ENCODE measurements around the gene CDH8. TPM values are rescaled to one million over a fixed set of nuclear protein-coding genes. Genes with fewer than 3 reads are reported as not detected.
"Not testable (repeated sequence)": the region's sequence is repeated elsewhere in the genome, so short reads cannot be mapped to it uniquely, and the experiment has no call there.

CDH8 gene
- total and polyA plus RNA-seq, 2 of the 4 experiments (the other 2 are of a cell fraction), result not detected

DNA sequence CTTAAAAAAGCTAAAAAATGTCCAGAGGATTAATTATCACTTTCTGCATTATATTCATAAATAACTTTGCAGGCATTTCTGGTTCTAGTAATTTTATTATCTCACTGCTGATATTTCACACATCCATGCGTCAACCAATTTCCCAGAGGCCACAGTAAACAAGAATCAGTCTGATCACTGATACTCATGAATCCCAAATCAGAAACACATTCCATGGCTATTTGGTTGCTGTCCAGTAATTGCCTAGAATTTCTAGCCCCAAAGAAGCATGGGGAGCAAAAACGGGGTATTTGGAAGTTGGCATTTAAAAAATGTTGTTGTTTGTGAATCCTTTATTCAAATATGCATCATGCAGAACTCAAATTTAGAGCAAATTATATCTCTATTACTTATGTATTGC is 244.8 kb downstream of the CDH8 start:
- Histone ChIP-seq H4K8ac (ENCODE audit: low read depth in 2 of 2, low read length in 2 of 2) (no peak overlapping the region), H3K9ac (ENCODE audit: low read depth, low read length) (no peak overlapping the region), H4K20me1 (ENCODE audit: insufficient read depth, low read length) (no peaks in the 10 kb centered on the region), H3K36me3 (ENCODE audit: control insufficient read depth, insufficient read depth, low read length) (no peaks in the 10 kb centered on the region), H3K79me1 (ENCODE audit: low read depth in 1 of 2, low read length in 2 of 2) (no peaks in the 10 kb centered on the region), H3K27ac (ENCODE audit: insufficient read depth, low read length) (no peak overlapping the region), H3K27me3 (ENCODE audit: control insufficient read depth, insufficient read depth, low read length) (no peaks in the 10 kb centered on the region), H2BK5ac (ENCODE audit: low read depth, low read length, poor library complexity, severe bottlenecking) (no peak overlapping the region), H3K4me1 (ENCODE audit: control insufficient read depth, insufficient read depth, low read length) (no peaks in the 10 kb centered on the region), H3K18ac (ENCODE audit: low read depth, low read length) (no peak overlapping the region), H3K9me3 (ENCODE audit: control insufficient read depth, insufficient read depth, low read length) (0 out of 2 replicates have a peak, but pooled peaks cover 2% of the 10 kb centered on the region), H3K14ac (replicated peaks; ENCODE audit: low read depth, low read length) (no peak overlapping the region), H3K4me2 (ENCODE audit: low read depth, low read length) (no peak overlapping the region), H2BK20ac (ENCODE audit: low read depth, low read length) (no peak overlapping the region), H2AK9ac (replicated peaks; ENCODE audit: low read depth, low read length, poor library complexity) (no peak overlapping the region), H3K23ac (ENCODE audit: low read depth, low read length) (no peak overlapping the region), H3K4me3 (ENCODE audit: insufficient read depth, low read depth, low read length) (no peak overlapping the region), H2BK120ac (ENCODE audit: low read depth, low read length) (no peak overlapping the region), H2AFZ (replicated peaks; ENCODE audit: low read length, poor library complexity) (no peak overlapping the region), H4K5ac (ENCODE audit: low read depth, low read length) (no peak overlapping the region), H3K4ac (ENCODE audit: low read depth, low read length) (no peak overlapping the region), H2AK5ac (ENCODE audit: low read depth, low read length) (no peak overlapping the region), H3K9me1 (ENCODE audit: insufficient read depth, low read length) (no peaks in the 10 kb centered on the region), H4K91ac (ENCODE audit: insufficient read depth, low read depth, low read length) (no peak overlapping the region), H2BK15ac (ENCODE audit: low read depth, low read length) (no peak overlapping the region), H3K56ac (ENCODE audit: extremely low read depth, insufficient read depth, low read length) (no peak overlapping the region)
- no TSS peak for BruUV-seq (replicated peaks)
- ATAC-seq (ENCODE audit: low read depth) (no peak), DNase-seq (no peak)
- in situ Hi-C loops (cut with MboI; ENCODE audit: low sequenced_read_pairs), result no loop called here
- ChIA-PET POLR2A (ENCODE audit: unreplicated experiment) (no interaction called here), CTCF (no interaction called here)
- TF ChIP-seq MAFK (IDR thresholded peaks at IDR 0.05; ENCODE audit: low read depth, low read length) (no peak), MAZ (IDR thresholded peaks at IDR 0.05; ENCODE audit: borderline replicate concordance, low read depth, low read length) (no peak), RCOR1 (IDR thresholded peaks at IDR 0.05; ENCODE audit: insufficient replicate concordance, low read length) (no peak), SMC3 (IDR thresholded peaks at IDR 0.05; ENCODE audit: low read depth, low read length) (no peak), FOS (IDR thresholded peaks at IDR 0.05; ENCODE audit: low read depth, low read length) (no peak)
- TF ChIP-seq, protein P1, sequence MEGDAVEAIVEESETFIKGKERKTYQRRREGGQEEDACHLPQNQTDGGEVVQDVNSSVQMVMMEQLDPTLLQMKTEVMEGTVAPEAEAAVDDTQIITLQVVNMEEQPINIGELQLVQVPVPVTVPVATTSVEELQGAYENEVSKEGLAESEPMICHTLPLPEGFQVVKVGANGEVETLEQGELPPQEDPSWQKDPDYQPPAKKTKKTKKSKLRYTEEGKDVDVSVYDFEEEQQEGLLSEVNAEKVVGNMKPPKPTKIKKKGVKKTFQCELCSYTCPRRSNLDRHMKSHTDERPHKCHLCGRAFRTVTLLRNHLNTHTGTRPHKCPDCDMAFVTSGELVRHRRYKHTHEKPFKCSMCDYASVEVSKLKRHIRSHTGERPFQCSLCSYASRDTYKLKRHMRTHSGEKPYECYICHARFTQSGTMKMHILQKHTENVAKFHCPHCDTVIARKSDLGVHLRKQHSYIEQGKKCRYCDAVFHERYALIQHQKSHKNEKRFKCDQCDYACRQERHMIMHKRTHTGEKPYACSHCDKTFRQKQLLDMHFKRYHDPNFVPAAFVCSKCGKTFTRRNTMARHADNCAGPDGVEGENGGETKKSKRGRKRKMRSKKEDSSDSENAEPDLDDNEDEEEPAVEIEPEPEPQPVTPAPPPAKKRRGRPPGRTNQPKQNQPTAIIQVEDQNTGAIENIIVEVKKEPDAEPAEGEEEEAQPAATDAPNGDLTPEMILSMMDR (conservative IDR thresholded peaks at IDR 0.05; ENCODE audit: low read depth, low read length), result no peak
- TF ChIP-seq, protein P2, sequence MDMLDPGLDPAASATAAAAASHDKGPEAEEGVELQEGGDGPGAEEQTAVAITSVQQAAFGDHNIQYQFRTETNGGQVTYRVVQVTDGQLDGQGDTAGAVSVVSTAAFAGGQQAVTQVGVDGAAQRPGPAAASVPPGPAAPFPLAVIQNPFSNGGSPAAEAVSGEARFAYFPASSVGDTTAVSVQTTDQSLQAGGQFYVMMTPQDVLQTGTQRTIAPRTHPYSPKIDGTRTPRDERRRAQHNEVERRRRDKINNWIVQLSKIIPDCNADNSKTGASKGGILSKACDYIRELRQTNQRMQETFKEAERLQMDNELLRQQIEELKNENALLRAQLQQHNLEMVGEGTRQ (IDR thresholded peaks at IDR 0.05; ENCODE audit: low read depth, low read length), result no peak
- dilution Hi-C loops (cut with HindIII; ENCODE audit: low sequenced_read_pairs, unreplicated experiment), result no loop called here
- intact Hi-C loops (cut with micrococcal nuclease), result no loop called here
- no CpG with 5 or more reads among the region's 2 CpGs for WGBS, 2 experiments (ENCODE audit: extremely low coverage in 2 of 2, insufficient read length in 1 of 2)

DNA sequence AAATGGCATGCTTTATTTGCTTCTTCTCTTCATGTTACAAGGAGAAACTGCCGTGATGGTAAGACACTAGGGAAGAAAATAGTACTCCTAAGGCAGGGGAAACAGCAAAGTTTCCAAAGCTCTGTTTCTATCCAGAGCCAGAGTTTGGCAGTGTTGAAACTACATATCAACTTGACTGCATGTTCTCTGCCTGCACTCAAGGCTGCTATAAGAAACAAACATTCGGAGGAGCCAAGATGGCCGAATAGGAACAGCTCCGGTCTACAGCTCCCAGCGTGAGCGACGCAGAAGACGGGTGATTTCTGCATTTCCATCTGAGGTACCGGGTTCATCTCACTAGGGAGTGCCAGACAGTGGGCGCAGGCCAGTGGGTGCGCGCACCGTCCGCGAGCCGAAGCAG is 254.4 kb downstream of the CDH8 start:
- WGBS, 2 experiments (ENCODE audit: extremely low coverage in 2 of 2, insufficient read length in 1 of 2), result no CpG with 5 or more reads among the region's 16 CpGs
- H3K36me3 ChIP-seq (ENCODE audit: control insufficient read depth, insufficient read depth, low read length); H4K91ac ChIP-seq (ENCODE audit: insufficient read depth, low read depth, low read length); H3K4me3 ChIP-seq (ENCODE audit: insufficient read depth, low read depth, low read length); H3K14ac ChIP-seq (replicated peaks; ENCODE audit: low read depth, low read length); H3K27me3 ChIP-seq (ENCODE audit: control insufficient read depth, insufficient read depth, low read length); H3K18ac ChIP-seq (ENCODE audit: low read depth, low read length); H3K9ac ChIP-seq (ENCODE audit: low read depth, low read length); intact Hi-C loops (cut with micrococcal nuclease); H3K79me1 ChIP-seq (ENCODE audit: low read depth in 1 of 2, low read length in 2 of 2); CTCF ChIA-PET; H3K27ac ChIP-seq (ENCODE audit: insufficient read depth, low read length); H3K56ac ChIP-seq (ENCODE audit: extremely low read depth, insufficient read depth, low read length); H2AFZ ChIP-seq (replicated peaks; ENCODE audit: low read length, poor library complexity); H3K4me2 ChIP-seq (ENCODE audit: low read depth, low read length); H3K4me1 ChIP-seq (ENCODE audit: control insufficient read depth, insufficient read depth, low read length); H4K20me1 ChIP-seq (ENCODE audit: insufficient read depth, low read length); H2BK120ac ChIP-seq (ENCODE audit: low read depth, low read length); H2BK5ac ChIP-seq (ENCODE audit: low read depth, low read length, poor library complexity, severe bottlenecking); DNase-seq; dilution Hi-C loops (cut with HindIII; ENCODE audit: low sequenced_read_pairs, unreplicated experiment); ATAC-seq (ENCODE audit: low read depth); in situ Hi-C loops (cut with MboI; ENCODE audit: low sequenced_read_pairs); H2AK9ac ChIP-seq (replicated peaks; ENCODE audit: low read depth, low read length, poor library complexity); H3K23ac ChIP-seq (ENCODE audit: low read depth, low read length); H3K9me3 ChIP-seq (ENCODE audit: control insufficient read depth, insufficient read depth, low read length); H4K5ac ChIP-seq (ENCODE audit: low read depth, low read length); BruUV-seq (replicated peaks); H3K9me1 ChIP-seq (ENCODE audit: insufficient read depth, low read length); POLR2A ChIA-PET (ENCODE audit: unreplicated experiment); H2BK20ac ChIP-seq (ENCODE audit: low read depth, low read length); H2BK15ac ChIP-seq (ENCODE audit: low read depth, low read length); H3K4ac ChIP-seq (ENCODE audit: low read depth, low read length); H2AK5ac ChIP-seq (ENCODE audit: low read depth, low read length); H4K8ac ChIP-seq (ENCODE audit: low read depth in 2 of 2, low read length in 2 of 2): not testable (repeated sequence)
